ENCODE data around the gene CAMK4. TPM values are rescaled to one million over a fixed set of nuclear protein-coding genes. Genes with fewer than 3 reads are reported as not detected.

The CAMK4 gene
- total RNA-seq, 1 donor from 2014 or later, result 5.0 TPM

- Histone ChIP-seq H3K27ac (no peak overlapping the region), H3K79me2 (ENCODE audit: low read depth) (peaks cover 73% of the 10 kb centered on the region), H3K4me2 (no peak overlapping the region), H3K9me3 (ENCODE audit: low read depth) (no peaks in the 10 kb centered on the region), H3K36me3 (peaks cover 34% of the 10 kb centered on the region), H3K27me3 (no peaks in the 10 kb centered on the region), H3K9ac (no peak overlapping the region), H4K20me1 (ENCODE audit: low read depth) (no peaks in the 10 kb centered on the region), H3K4me3 (no peak overlapping the region), H2AFZ (replicated peaks) (no peak overlapping the region), H3K4me1 (no peaks in the 10 kb centered on the region), H3F3A (ENCODE audit: low read depth) (peaks cover 4% of the 10 kb centered on the region)
- TF ChIP-seq EZH2phosphoT487 (IDR thresholded peaks at IDR 0.05) (no peak), CTCF (IDR thresholded peaks at IDR 0.05) (no peak), EZH2 (IDR thresholded peaks at IDR 0.05) (no peak)
- H3K4me1 Mint-ChIP-seq, result peaks cover 6% of the 10 kb centered on the region
- no peaks in the 10 kb centered on the region for H3K27me3 Mint-ChIP-seq (ENCODE audit: insufficient read depth, low read depth)
- H3K27ac Mint-ChIP-seq, result no peak overlapping the region
- no peaks in the 10 kb centered on the region for H3K9me3 Mint-ChIP-seq
- no peak for DNase-seq (ENCODE audit: low spot score)
- H3K4me3 Mint-ChIP-seq, result no peak overlapping the region
- H3K36me3 Mint-ChIP-seq, result peaks cover 36% of the 10 kb centered on the region
Measured at GRCh38 chr5:111502956-111503355, 278.8 kb downstream of the CAMK4 start.

- no peak for DNase-seq (ENCODE audit: low spot score)
- Mint-ChIP-seq H3K27ac (no peak overlapping the region), H3K9me3 (no peaks in the 10 kb centered on the region), H3K36me3 (peaks cover 30% of the 10 kb centered on the region), H3K4me3 (no peak overlapping the region), H3K27me3 (ENCODE audit: insufficient read depth, low read depth) (no peaks in the 10 kb centered on the region), H3K4me1 (peaks cover 19% of the 10 kb centered on the region)
- Histone ChIP-seq H4K20me1 (ENCODE audit: low read depth) (peaks cover 19% of the 10 kb centered on the region), H3K4me3 (no peak overlapping the region), H3K79me2 (ENCODE audit: low read depth) (peaks cover 94% of the 10 kb centered on the region), H3K27me3 (no peaks in the 10 kb centered on the region), H3K4me2 (no peak overlapping the region), H3F3A (ENCODE audit: low read depth) (no peaks in the 10 kb centered on the region), H3K4me1 (peaks cover 19% of the 10 kb centered on the region), H3K9ac (no peak overlapping the region), H3K27ac (no peak overlapping the region), H3K36me3 (peaks cover 30% of the 10 kb centered on the region), H3K9me3 (ENCODE audit: low read depth) (no peaks in the 10 kb centered on the region), H2AFZ (replicated peaks) (no peak overlapping the region)
- TF ChIP-seq EZH2 (IDR thresholded peaks at IDR 0.05), result no peak
Measured at GRCh38 chr5:111505096-111505495, 280.9 kb downstream of the CAMK4 start.

- no peaks in the 10 kb centered on the region for H3K9me3 Mint-ChIP-seq
Measured at GRCh38 chr5:111507276-111507675, 283.1 kb downstream of the CAMK4 start.

More at GRCh38 chr5:111507276-111507675, 283.1 kb downstream of the CAMK4 start:
- no peak overlapping the region for H2AFZ ChIP-seq (replicated peaks)
- TF ChIP-seq CTCF (IDR thresholded peaks at IDR 0.05), result no peak
- TF ChIP-seq EZH2 (IDR thresholded peaks at IDR 0.05), result no peak
- no peak for TF ChIP-seq EZH2phosphoT487 (IDR thresholded peaks at IDR 0.05)
- no peak overlapping the region for H3K4me2 ChIP-seq
- no peaks in the 10 kb centered on the region for H3K27me3 ChIP-seq
- H3K79me2 ChIP-seq (ENCODE audit: low read depth), result peaks cover 99% of the 10 kb centered on the region
- no peak for DNase-seq (ENCODE audit: low spot score)
- no peaks in the 10 kb centered on the region for H3K9me3 ChIP-seq (ENCODE audit: low read depth)
- H4K20me1 ChIP-seq (ENCODE audit: low read depth), result peaks cover 38% of the 10 kb centered on the region
- Mint-ChIP-seq H3K4me1 (peaks cover 27% of the 10 kb centered on the region), H3K36me3 (peaks cover 23% of the 10 kb centered on the region), H3K27ac (no peak overlapping the region), H3K27me3 (ENCODE audit: insufficient read depth, low read depth) (no peaks in the 10 kb centered on the region), H3K4me3 (no peak overlapping the region)
- no peak overlapping the region for H3K9ac ChIP-seq
- H3F3A ChIP-seq (ENCODE audit: low read depth), result peaks cover 9% of the 10 kb centered on the region
- H3K4me3 ChIP-seq, result no peak overlapping the region
- H3K4me1 ChIP-seq, result peaks cover 31% of the 10 kb centered on the region
- peaks cover 22% of the 10 kb centered on the region for H3K36me3 ChIP-seq
- H3K27ac ChIP-seq, result no peak overlapping the region
